NCI-H524 treated with DMSO at 0.1 percent for 48 hours (cell line): ENCODE measurements around the gene NRDC.
"Not testable (repeated sequence)": the region's sequence is repeated elsewhere in the genome, so short reads cannot be mapped to it uniquely, and the experiment has no call there.

Source experiments
- DNase-seq: peaks from one replicate; lab custom pipeline; 2025; lab: John Stamatoyannopoulos, UW

NRDC gene

GRCh38 chr1:51878616-51879336, at the start of gene NRDC:
Gene NRDC (minus strand): TSS chr1:51878727. CDS start chr1:51878615, 112 bp downstream.
- DNase-seq = peak; percentile 98

GRCh38 chr1:51927029-51927428, 48.5 kb upstream of the NRDC start:
- no peak for DNase-seq

GRCh38 chr1:51926171-51926812, 47.8 kb upstream of the NRDC start:
- no peak for DNase-seq

GRCh38 chr1:51924455-51924854, 45.9 kb upstream of the NRDC start:
- DNase-seq = no peak

GRCh38 chr1:51922040-51922439, 43.5 kb upstream of the NRDC start:
- DNase-seq = no peak

- no peak for DNase-seq
Measured at GRCh38 chr1:51920130-51920529, 41.6 kb upstream of the NRDC start.

- DNase-seq = no peak
Measured at GRCh38 chr1:51919684-51920083, 41.2 kb upstream of the NRDC start.

GRCh38 chr1:51916587-51917405, 38.3 kb upstream of the NRDC start:
- DNase-seq = no peak

GRCh38 chr1:51915951-51916350, 37.4 kb upstream of the NRDC start:
- DNase-seq = no peak

GRCh38 chr1:51912881-51913280, 34.4 kb upstream of the NRDC start:
- DNase-seq = no peak

GRCh38 chr1:51910221-51911000, 31.9 kb upstream of the NRDC start:
- no peak for DNase-seq

GRCh38 chr1:51908499-51908898, 30.0 kb upstream of the NRDC start:
- DNase-seq = no peak

GRCh38 chr1:51907079-51907702, 28.7 kb upstream of the NRDC start:
- no peak for DNase-seq

GRCh38 chr1:51906306-51907078, 28.0 kb upstream of the NRDC start:
- no peak for DNase-seq

GRCh38 chr1:51902456-51902855, 23.9 kb upstream of the NRDC start:
- no peak for DNase-seq

GRCh38 chr1:51901151-51901550, 22.6 kb upstream of the NRDC start:
- no peak for DNase-seq

- DNase-seq = no peak
Measured at GRCh38 chr1:51899022-51899421, 20.5 kb upstream of the NRDC start.

GRCh38 chr1:51898090-51898734, 19.7 kb upstream of the NRDC start:
- no peak for DNase-seq

- no peak for DNase-seq
Measured at GRCh38 chr1:51897699-51898031, 19.1 kb upstream of the NRDC start.

GRCh38 chr1:51894748-51895147, 16.2 kb upstream of the NRDC start:
- DNase-seq = not testable (repeated sequence)

- no peak for DNase-seq
Measured at GRCh38 chr1:51878308-51878615, 265 bp downstream of the NRDC start.
